Fibroblast of lung (primary cell): ENCODE data around the gene TPGS2. TPM values are rescaled to one million over a fixed set of nuclear protein-coding genes. Genes with fewer than 3 reads are reported as not detected.

ENCODE experiments used
- DNase-seq, 2 donors: peaks; one replicate each; pipeline versions ENCODE4 v3.0.0 to v3.0.0-alpha.2; 2010; ENCODE audit warnings: low read depth in 2 of 2
- H2AFZ ChIP-seq: 2 replicates; pipeline ENCODE4 v1.5.1; 2012; ENCODE audit warnings: low read length, control low read depth, inconsistent platforms
- H3K27ac ChIP-seq: 2 replicates; pipeline ENCODE4 v1.5.1; 2011; ENCODE audit warnings: low read length, control low read depth; ENCODE audit not compliant: insufficient read depth
- H3K27me3 ChIP-seq: 2 replicates; pipeline ENCODE4 v1.5.1; 2011; ENCODE audit warnings: mild to moderate bottlenecking, low read length; ENCODE audit not compliant: control insufficient read depth, insufficient read depth
- H3K36me3 ChIP-seq: 2 replicates; pipeline ENCODE4 v1.5.1; 2011; ENCODE audit warnings: low read length; ENCODE audit not compliant: control insufficient read depth, insufficient read depth
- H3K4me1 ChIP-seq: 2 replicates; pipeline ENCODE4 v1.5.1; 2011; ENCODE audit warnings: low read length; ENCODE audit not compliant: control insufficient read depth, insufficient read depth; ENCODE audit errors: extremely low read depth
- H3K4me2 ChIP-seq: 2 replicates; pipeline ENCODE4 v1.5.1; 2011; ENCODE audit warnings: low read length, control low read depth; ENCODE audit not compliant: insufficient read depth; ENCODE audit errors: extremely low read depth
- H3K4me3 ChIP-seq, 4 experiments: fragments of 200-600 bp in 1 of 4; sonication (generic) in 1 of 4; replicated peaks in 1 of 4; 2 replicates each; pipeline ENCODE4 v1.5.1; 2011 to 2016; ENCODE audit warnings: low read length in 4 of 4, low read depth in 3 of 4, mild to moderate bottlenecking in 3 of 4, control low read depth in 2 of 4, inconsistent platforms in 1 of 4, mixed read lengths in 1 of 4; ENCODE audit not compliant: insufficient read depth in 1 of 4; ENCODE audit errors: control extremely low read depth in 1 of 4
- H3K79me2 ChIP-seq: 2 replicates; pipeline ENCODE4 v1.5.1; 2012; ENCODE audit warnings: mild to moderate bottlenecking, low read length, inconsistent platforms; ENCODE audit not compliant: control insufficient read depth, insufficient read depth
- H3K9ac ChIP-seq: 2 replicates; pipeline ENCODE4 v1.5.1; 2011; ENCODE audit warnings: mild to moderate bottlenecking, low read length, control low read depth; ENCODE audit not compliant: insufficient read depth
- H3K9me3 ChIP-seq: 2 replicates; pipeline ENCODE4 v1.5.1; 2012; ENCODE audit warnings: low read depth, low read length; ENCODE audit not compliant: control insufficient read depth, insufficient read depth
- H4K20me1 ChIP-seq: 2 replicates; pipeline ENCODE4 v1.5.1; 2011; ENCODE audit warnings: low read length; ENCODE audit not compliant: control insufficient read depth, insufficient read depth; ENCODE audit errors: extremely low read depth
- CTCF ChIP-seq, 2 donors: IDR thresholded peaks in 1 of 2; conservative IDR thresholded peaks in 1 of 2; 1 replicate in 1 of 2; 2 replicates in 1 of 2; pipeline ENCODE4 v1.5.1; 2011 to 2012; ENCODE audit warnings: low read length in 2 of 2, control low read depth in 1 of 2, inconsistent platforms in 1 of 2, low read depth in 1 of 2, mild to moderate bottlenecking in 1 of 2
- EZH2 ChIP-seq: IDR thresholded peaks from 2 replicates; pipeline ENCODE4 v1.5.1; 2012; ENCODE audit warnings: low read length, control low read depth, mild to moderate bottlenecking; ENCODE audit errors: missing control alignments
- polyA plus RNA-seq, 2 donors: library from polyadenylated mRNA; depleted of rRNA in 1 of 2; stranded (reverse) in 1 of 2; unstranded in 1 of 2; fragments of >200 nt; gene quantifications; 2 replicates each; pipeline ENCODE4 v1.2.1, GENCODE V29; 2011 to 2012; ENCODE audit warnings: missing spikeins in 1 of 2
- total RNA-seq: library from RNA; depleted of rRNA; stranded (reverse); fragments of >200 nt; gene quantifications from 2 replicates; pipeline ENCODE4 v1.2.1, GENCODE V29; 2014

TPGS2 gene
- total and polyA plus RNA-seq, 2 donors (not counting 1 experiment from before 2014, with no cell fraction given): 98.8 to 437 TPM

DNA sequence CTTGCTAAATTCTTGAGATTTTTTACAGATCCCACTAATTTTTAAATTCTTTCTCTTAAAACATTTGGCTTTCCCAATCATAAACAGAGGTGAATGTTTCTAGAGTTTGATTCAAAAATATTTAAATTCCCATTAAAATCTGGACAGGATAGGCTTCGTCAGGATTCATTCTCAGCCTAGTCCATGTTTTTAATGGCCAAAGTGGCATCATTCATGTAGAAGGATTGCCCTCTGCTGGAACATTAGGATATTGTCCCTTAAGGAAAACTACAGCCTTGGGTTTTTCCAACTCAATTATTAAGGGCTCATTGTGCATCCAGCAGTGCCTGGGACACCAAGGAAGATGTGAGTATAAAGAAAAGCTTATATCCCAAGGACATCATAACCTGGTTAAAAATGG is 71.7 kb downstream of the TPGS2 start:
- H3K27ac ChIP-seq: no peak overlapping the region
- H3K4me3 ChIP-seq: no peak overlapping the region
- DNase-seq: peak; percentile 56 to 72
- H3K4me2 ChIP-seq: no peak overlapping the region
- H3K79me2 ChIP-seq: no peaks in the 10 kb centered on the region
- no peaks in the 10 kb centered on the region for H3K9me3 ChIP-seq
- no peak overlapping the region for H3K9ac ChIP-seq
- no peaks in the 10 kb centered on the region for H3K27me3 ChIP-seq
- TF ChIP-seq CTCF (conservative IDR thresholded peaks at IDR 0.05 in 1 of 2, IDR thresholded peaks at IDR 0.05 in 1 of 2; ENCODE audit: low read depth in 1 of 2, low read length in 2 of 2) (peak; percentile 74 to 78), EZH2 (no peak)
- H3K4me1 ChIP-seq: peaks cover 9% of the 10 kb centered on the region
- no peaks in the 10 kb centered on the region for H3K36me3 ChIP-seq
- no peak overlapping the region for H2AFZ ChIP-seq
- H4K20me1 ChIP-seq: no peaks in the 10 kb centered on the region

GRCh38 chr18:36756242-36756641 is 72.6 kb downstream of the TPGS2 start:
- TF ChIP-seq CTCF (conservative IDR thresholded peaks at IDR 0.05 in 1 of 2, IDR thresholded peaks at IDR 0.05 in 1 of 2; ENCODE audit: low read depth in 1 of 2, low read length in 2 of 2) (no peak), EZH2 (no peak)
- H3K4me2 ChIP-seq: peak overlapping the region; percentile 15
- no peaks in the 10 kb centered on the region for H3K36me3 ChIP-seq
- H4K20me1 ChIP-seq: no peaks in the 10 kb centered on the region
- H3K4me1 ChIP-seq: peaks cover 9% of the 10 kb centered on the region
- no peaks in the 10 kb centered on the region for H3K9me3 ChIP-seq
- peak in 1 of 2 donors; percentile 65 for DNase-seq
- H3K4me3 ChIP-seq: no peak overlapping the region
- H2AFZ ChIP-seq: no peak overlapping the region
- H3K27ac ChIP-seq: peak overlapping the region; percentile 61
- no peaks in the 10 kb centered on the region for H3K79me2 ChIP-seq
- no peaks in the 10 kb centered on the region for H3K27me3 ChIP-seq
- no peak overlapping the region for H3K9ac ChIP-seq

GRCh38 chr18:36752929-36753865 is 75.6 kb downstream of the TPGS2 start:
- Histone ChIP-seq H3K4me1 (peaks cover 9% of the 10 kb centered on the region), H3K4me2 (no peak overlapping the region), H3K9me3 (no peaks in the 10 kb centered on the region), H4K20me1 (no peaks in the 10 kb centered on the region), H3K9ac (no peak overlapping the region), H3K4me3 (no peak overlapping the region), H3K79me2 (no peaks in the 10 kb centered on the region), H3K36me3 (no peaks in the 10 kb centered on the region), H2AFZ (no peak overlapping the region), H3K27me3 (no peaks in the 10 kb centered on the region), H3K27ac (no peak overlapping the region)
- TF ChIP-seq EZH2 (no peak), CTCF (conservative IDR thresholded peaks at IDR 0.05 in 1 of 2, IDR thresholded peaks at IDR 0.05 in 1 of 2; ENCODE audit: low read depth in 1 of 2, low read length in 2 of 2) (no peak)
- peak in 1 of 2 donors; percentile 80 for DNase-seq
